ENCODE data around the gene SLC2A5. TPM values are rescaled to one million over a fixed set of nuclear protein-coding genes. Genes with fewer than 3 reads are reported as not detected.

The SLC2A5 gene
- total RNA-seq, 1 experiment from 2014 or later = 0.70 TPM

DNA sequence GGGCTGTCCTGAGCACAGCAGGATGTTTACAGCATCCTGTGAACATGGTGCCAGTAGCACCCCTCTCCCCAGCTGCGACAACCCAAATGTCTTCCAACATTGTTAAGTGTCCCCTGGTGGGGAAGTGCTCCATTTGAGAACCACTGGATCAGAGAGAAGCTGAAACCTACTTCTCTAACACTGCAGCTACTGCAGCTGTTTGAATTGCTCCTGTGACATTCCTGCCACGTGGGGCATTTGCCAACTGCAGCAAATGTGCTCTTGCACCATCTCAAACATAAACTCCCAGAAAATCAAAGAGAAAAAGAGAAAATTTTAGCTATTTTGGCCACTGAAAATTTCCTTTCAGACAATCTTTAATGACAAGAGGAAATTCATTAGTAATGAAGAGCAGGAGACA, 11.0 kb downstream of the SLC2A5 start:
- no peaks in the 10 kb centered on the region for H3K9me3 ChIP-seq
- POLR2A ChIA-PET = no interaction called here
- BruUV-seq (replicated peaks) = no TSS peak
- H3K4me3 ChIP-seq (ENCODE audit: low read depth, low read length) = no peak overlapping the region
- peak in 1 of 2 experiments; percentile 22 for DNase-seq
- no peaks in the 10 kb centered on the region for H3K36me3 ChIP-seq (ENCODE audit: control insufficient read depth, insufficient read depth, low read length)
- H3K4me1 Mint-ChIP-seq (ENCODE audit: low read depth, unreplicated experiment) = peaks cover 8% of the 10 kb centered on the region
- no peaks in the 10 kb centered on the region for H3K27me3 ChIP-seq (replicated peaks; ENCODE audit: control insufficient read depth, insufficient read depth, low read length)
- H3K36me3 Mint-ChIP-seq (ENCODE audit: insufficient read depth, unreplicated experiment) = no peaks in the 10 kb centered on the region
- no peaks in the 10 kb centered on the region for H3K27me3 Mint-ChIP-seq (ENCODE audit: insufficient read depth, unreplicated experiment)
- no peak overlapping the region for H3K4me3 Mint-ChIP-seq (ENCODE audit: unreplicated experiment)
- TF ChIP-seq, protein P1, sequence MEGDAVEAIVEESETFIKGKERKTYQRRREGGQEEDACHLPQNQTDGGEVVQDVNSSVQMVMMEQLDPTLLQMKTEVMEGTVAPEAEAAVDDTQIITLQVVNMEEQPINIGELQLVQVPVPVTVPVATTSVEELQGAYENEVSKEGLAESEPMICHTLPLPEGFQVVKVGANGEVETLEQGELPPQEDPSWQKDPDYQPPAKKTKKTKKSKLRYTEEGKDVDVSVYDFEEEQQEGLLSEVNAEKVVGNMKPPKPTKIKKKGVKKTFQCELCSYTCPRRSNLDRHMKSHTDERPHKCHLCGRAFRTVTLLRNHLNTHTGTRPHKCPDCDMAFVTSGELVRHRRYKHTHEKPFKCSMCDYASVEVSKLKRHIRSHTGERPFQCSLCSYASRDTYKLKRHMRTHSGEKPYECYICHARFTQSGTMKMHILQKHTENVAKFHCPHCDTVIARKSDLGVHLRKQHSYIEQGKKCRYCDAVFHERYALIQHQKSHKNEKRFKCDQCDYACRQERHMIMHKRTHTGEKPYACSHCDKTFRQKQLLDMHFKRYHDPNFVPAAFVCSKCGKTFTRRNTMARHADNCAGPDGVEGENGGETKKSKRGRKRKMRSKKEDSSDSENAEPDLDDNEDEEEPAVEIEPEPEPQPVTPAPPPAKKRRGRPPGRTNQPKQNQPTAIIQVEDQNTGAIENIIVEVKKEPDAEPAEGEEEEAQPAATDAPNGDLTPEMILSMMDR (IDR thresholded peaks at IDR 0.05; ENCODE audit: insufficient read depth in 1 of 2, low read depth in 1 of 2, low read length in 1 of 2, severe bottlenecking in 1 of 2, unreplicated experiment in 1 of 2) = peak in 1 of 2 experiments; percentile 30
- H3K9me3 Mint-ChIP-seq (ENCODE audit: unreplicated experiment) = no peaks in the 10 kb centered on the region
- H3K27ac Mint-ChIP-seq (ENCODE audit: unreplicated experiment) = no peak overlapping the region
- CTCF ChIA-PET = no interaction called here
- no peaks in the 10 kb centered on the region for H3K4me1 ChIP-seq
- intact Hi-C loops (cut with micrococcal nuclease; ENCODE audit: unreplicated experiment) = no loop called here

DNA sequence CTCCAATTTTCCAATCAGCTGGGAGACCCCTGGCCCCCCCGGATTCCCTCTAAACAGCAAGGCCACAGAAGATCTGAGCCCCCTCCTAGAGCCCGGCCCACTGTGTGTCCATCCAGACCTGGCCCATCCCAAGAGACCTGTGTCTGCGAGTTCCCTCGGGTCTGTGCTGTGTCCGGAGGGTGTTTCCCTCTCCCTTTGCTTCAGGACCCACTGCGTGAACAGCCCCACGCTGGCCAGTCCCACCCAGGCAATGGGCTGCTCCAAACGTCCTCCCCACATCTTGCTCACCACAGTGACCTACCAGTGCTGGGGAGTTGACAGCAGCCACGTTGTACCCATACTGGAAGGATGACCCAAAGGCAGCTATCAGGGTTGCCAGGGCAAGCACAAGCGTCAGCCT, 11.6 kb downstream of the SLC2A5 start:
- H3K4me1 Mint-ChIP-seq (ENCODE audit: low read depth, unreplicated experiment) = peaks cover 8% of the 10 kb centered on the region
- H3K4me3 Mint-ChIP-seq (ENCODE audit: unreplicated experiment) = no peak overlapping the region
- H3K9me3 Mint-ChIP-seq (ENCODE audit: unreplicated experiment) = no peaks in the 10 kb centered on the region
- POLR2A ChIA-PET = no interaction called here
- TF ChIP-seq, protein P1 (IDR thresholded peaks at IDR 0.05; ENCODE audit: insufficient read depth in 1 of 2, low read depth in 1 of 2, low read length in 1 of 2, severe bottlenecking in 1 of 2, unreplicated experiment in 1 of 2) = no peak
- CTCF ChIA-PET = no interaction called here
- no peak overlapping the region for H3K27ac Mint-ChIP-seq (ENCODE audit: unreplicated experiment)
- no TSS peak for BruUV-seq (replicated peaks)
- H3K36me3 ChIP-seq (ENCODE audit: control insufficient read depth, insufficient read depth, low read length) = no peaks in the 10 kb centered on the region
- no peaks in the 10 kb centered on the region for H3K9me3 ChIP-seq
- no peaks in the 10 kb centered on the region for H3K4me1 ChIP-seq
- no peaks in the 10 kb centered on the region for H3K27me3 ChIP-seq (replicated peaks; ENCODE audit: control insufficient read depth, insufficient read depth, low read length)
- no peaks in the 10 kb centered on the region for H3K36me3 Mint-ChIP-seq (ENCODE audit: insufficient read depth, unreplicated experiment)
- H3K27me3 Mint-ChIP-seq (ENCODE audit: insufficient read depth, unreplicated experiment) = no peaks in the 10 kb centered on the region
- no peak for DNase-seq
- intact Hi-C loops (cut with micrococcal nuclease; ENCODE audit: unreplicated experiment) = no loop called here
- no peak overlapping the region for H3K4me3 ChIP-seq (ENCODE audit: low read depth, low read length)

DNA sequence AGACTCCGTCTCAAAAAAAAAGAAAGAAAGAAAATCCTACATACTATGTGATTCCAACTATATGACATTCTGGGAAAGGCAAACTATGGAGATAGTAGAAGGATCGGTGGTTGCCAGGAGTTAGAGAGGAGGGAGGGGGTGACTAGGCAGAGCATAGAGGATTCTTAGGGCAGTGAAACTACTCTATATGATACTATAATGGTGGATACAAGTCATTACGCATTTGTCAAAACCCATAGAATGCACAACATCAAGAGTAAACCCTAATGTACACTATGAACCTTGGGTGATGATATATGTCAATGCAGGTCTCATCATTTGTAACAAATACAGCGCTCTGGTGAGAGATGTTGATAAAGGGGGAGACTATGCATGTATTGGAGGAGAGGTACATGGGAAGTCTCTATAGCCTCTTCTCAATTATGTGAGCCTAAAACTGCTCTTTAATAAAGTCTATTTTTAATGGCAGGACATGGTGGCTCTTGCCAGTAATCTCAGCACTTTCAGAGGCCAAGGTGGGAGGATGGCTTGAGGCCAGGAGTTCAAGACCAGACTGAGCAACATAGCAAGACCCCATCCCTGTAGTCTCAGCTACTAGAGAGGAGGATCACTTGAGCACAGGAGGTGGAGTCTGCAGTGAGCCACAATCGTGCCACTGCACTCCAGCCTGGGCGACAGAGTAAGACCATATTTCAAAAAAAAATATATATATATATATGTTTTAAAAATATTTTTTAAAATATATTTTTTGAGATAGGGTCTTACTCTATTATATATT, 17.0 kb downstream of the SLC2A5 start:
- no peaks in the 10 kb centered on the region for H3K36me3 Mint-ChIP-seq (ENCODE audit: insufficient read depth, unreplicated experiment)
- no peaks in the 10 kb centered on the region for H3K4me1 Mint-ChIP-seq (ENCODE audit: low read depth, unreplicated experiment)
- Histone ChIP-seq H3K36me3 (ENCODE audit: control insufficient read depth, insufficient read depth, low read length) (no peaks in the 10 kb centered on the region), H3K4me1 (no peaks in the 10 kb centered on the region), H3K4me3 (ENCODE audit: low read depth, low read length) (no peak overlapping the region), H3K27me3 (replicated peaks; ENCODE audit: control insufficient read depth, insufficient read depth, low read length) (no peaks in the 10 kb centered on the region), H3K9me3 (no peaks in the 10 kb centered on the region)
- H3K9me3 Mint-ChIP-seq (ENCODE audit: unreplicated experiment) = no peaks in the 10 kb centered on the region
- CTCF ChIA-PET = no interaction called here
- intact Hi-C loops (cut with micrococcal nuclease; ENCODE audit: unreplicated experiment) = no loop called here
- H3K4me3 Mint-ChIP-seq (ENCODE audit: unreplicated experiment) = no peak overlapping the region
- POLR2A ChIA-PET = no interaction called here
- no peak overlapping the region for H3K27ac Mint-ChIP-seq (ENCODE audit: unreplicated experiment)
- no peak for DNase-seq
- H3K27me3 Mint-ChIP-seq (ENCODE audit: insufficient read depth, unreplicated experiment) = no peaks in the 10 kb centered on the region
- BruUV-seq (replicated peaks) = no TSS peak
- TF ChIP-seq, protein P1 (IDR thresholded peaks at IDR 0.05; ENCODE audit: insufficient read depth in 1 of 2, low read depth in 1 of 2, low read length in 1 of 2, severe bottlenecking in 1 of 2, unreplicated experiment in 1 of 2) = no peak
